ENCODE measurements around the gene KCND3. TPM values are rescaled to one million over a fixed set of nuclear protein-coding genes. Genes with fewer than 3 reads are reported as not detected.

Gene KCND3
- total and polyA plus RNA-seq, 4 donors = 1.0 to 27.1 (median 6.1) TPM

DNA sequence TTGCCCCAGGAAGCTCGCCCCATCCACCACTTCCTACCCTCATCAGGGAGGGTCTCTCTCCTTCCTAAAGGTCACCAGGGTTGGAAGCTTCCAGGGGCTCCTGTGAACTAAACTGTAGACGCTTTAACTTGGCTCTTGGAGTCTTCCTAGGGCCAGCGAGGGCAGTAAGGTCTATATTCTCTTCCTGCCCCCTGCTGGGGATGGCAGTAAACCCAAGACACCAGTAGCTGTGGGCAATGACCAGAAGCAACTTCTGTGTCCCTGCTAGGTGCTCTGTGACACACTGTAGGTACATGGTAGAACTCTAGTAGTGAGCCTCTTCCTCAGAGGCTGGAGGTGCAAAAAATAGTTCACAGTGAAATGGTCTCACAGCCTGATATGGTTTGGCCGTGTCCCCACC lies 30.0 kb downstream of the KCND3 start:
- no peak overlapping the region for H3K9ac ChIP-seq (ENCODE audit: low read depth in 1 of 2, low read length in 2 of 2)
- H3K9me3 ChIP-seq (ENCODE audit: control insufficient read depth in 4 of 4, low read length in 3 of 4) = no peaks in the 10 kb centered on the region
- H3K4me1 ChIP-seq (ENCODE audit: control insufficient read depth in 4 of 4, insufficient read depth in 4 of 4, low read length in 3 of 4) = no peaks in the 10 kb centered on the region
- H3K27me3 ChIP-seq (ENCODE audit: control insufficient read depth in 4 of 4, insufficient read depth in 4 of 4, low read length in 3 of 4) = no peaks in the 10 kb centered on the region
- H3K27ac ChIP-seq (ENCODE audit: low read depth in 1 of 2, low read length in 2 of 2) = no peak overlapping the region
- TF ChIP-seq, protein P1, sequence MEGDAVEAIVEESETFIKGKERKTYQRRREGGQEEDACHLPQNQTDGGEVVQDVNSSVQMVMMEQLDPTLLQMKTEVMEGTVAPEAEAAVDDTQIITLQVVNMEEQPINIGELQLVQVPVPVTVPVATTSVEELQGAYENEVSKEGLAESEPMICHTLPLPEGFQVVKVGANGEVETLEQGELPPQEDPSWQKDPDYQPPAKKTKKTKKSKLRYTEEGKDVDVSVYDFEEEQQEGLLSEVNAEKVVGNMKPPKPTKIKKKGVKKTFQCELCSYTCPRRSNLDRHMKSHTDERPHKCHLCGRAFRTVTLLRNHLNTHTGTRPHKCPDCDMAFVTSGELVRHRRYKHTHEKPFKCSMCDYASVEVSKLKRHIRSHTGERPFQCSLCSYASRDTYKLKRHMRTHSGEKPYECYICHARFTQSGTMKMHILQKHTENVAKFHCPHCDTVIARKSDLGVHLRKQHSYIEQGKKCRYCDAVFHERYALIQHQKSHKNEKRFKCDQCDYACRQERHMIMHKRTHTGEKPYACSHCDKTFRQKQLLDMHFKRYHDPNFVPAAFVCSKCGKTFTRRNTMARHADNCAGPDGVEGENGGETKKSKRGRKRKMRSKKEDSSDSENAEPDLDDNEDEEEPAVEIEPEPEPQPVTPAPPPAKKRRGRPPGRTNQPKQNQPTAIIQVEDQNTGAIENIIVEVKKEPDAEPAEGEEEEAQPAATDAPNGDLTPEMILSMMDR (IDR thresholded peaks at IDR 0.05; ENCODE audit: low read depth, low read length, missing input control) = no peak
- peak; percentile 25 to 65 for TF ChIP-seq RAD21 (IDR thresholded peaks at IDR 0.05)
- no peak for TF ChIP-seq NR2F2 (IDR thresholded peaks at IDR 0.05)
- no peak for DNase-seq (ENCODE audit: low spot score)
- no peaks in the 10 kb centered on the region for H3K36me3 ChIP-seq (ENCODE audit: control insufficient read depth in 4 of 4, insufficient read depth in 3 of 4, low read depth in 1 of 4, low read length in 3 of 4)
- no peak overlapping the region for H3K4me3 ChIP-seq (ENCODE audit: low read depth in 1 of 3, low read length in 3 of 3)
- 82% methylated on average over 4 of the region's 4 CpGs for WGBS

DNA sequence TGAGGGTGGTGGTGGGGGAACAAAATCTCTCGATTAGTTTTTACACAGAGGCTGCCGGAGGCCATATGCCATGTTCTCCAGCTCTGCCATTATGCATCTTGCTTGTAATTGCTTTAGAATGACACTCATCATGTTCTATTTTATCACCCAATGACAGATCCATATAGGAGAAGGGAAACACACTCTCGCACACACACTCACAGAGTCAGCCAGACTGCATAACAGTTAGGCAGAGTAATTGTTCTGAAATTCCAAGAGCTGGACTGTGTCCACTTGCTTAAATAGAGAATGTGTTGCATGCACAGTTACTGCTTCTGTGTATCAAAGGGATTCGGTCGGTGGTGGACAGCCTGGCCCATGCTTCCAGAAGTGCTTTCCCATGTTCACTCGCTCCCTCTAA lies 30.6 kb downstream of the KCND3 start:
- no peak overlapping the region for H3K27ac ChIP-seq (ENCODE audit: low read depth in 1 of 2, low read length in 2 of 2)
- WGBS = 90% methylated on average over 6 of the region's 6 CpGs
- DNase-seq (ENCODE audit: low spot score) = no peak
- no peaks in the 10 kb centered on the region for H3K36me3 ChIP-seq (ENCODE audit: control insufficient read depth in 4 of 4, insufficient read depth in 3 of 4, low read depth in 1 of 4, low read length in 3 of 4)
- TF ChIP-seq HNF4A (conservative IDR thresholded peaks at IDR 0.05) (no peak), NR2F2 (IDR thresholded peaks at IDR 0.05) (no peak), SP1 (IDR thresholded peaks at IDR 0.05) (no peak), TAF1 (conservative IDR thresholded peaks at IDR 0.05) (no peak), RXRA (IDR thresholded peaks at IDR 0.05) (no peak), GABPA (IDR thresholded peaks at IDR 0.05 in 1 of 2, conservative IDR thresholded peaks at IDR 0.05 in 1 of 2) (no peak), ZBTB33 (IDR thresholded peaks at IDR 0.05) (no peak), FOXA2 (IDR thresholded peaks at IDR 0.05) (no peak), MAX (IDR thresholded peaks at IDR 0.05) (no peak), EGR1 (IDR thresholded peaks at IDR 0.05; ENCODE audit: low read depth in 2 of 2) (no peak), YY1 (IDR thresholded peaks at IDR 0.05) (no peak), RAD21 (IDR thresholded peaks at IDR 0.05) (no peak)
- H3K9ac ChIP-seq (ENCODE audit: low read depth in 1 of 2, low read length in 2 of 2) = no peak overlapping the region
- H3K9me3 ChIP-seq (ENCODE audit: control insufficient read depth in 4 of 4, low read length in 3 of 4) = no peaks in the 10 kb centered on the region
- no peaks in the 10 kb centered on the region for H3K27me3 ChIP-seq (ENCODE audit: control insufficient read depth in 4 of 4, insufficient read depth in 4 of 4, low read length in 3 of 4)
- no peaks in the 10 kb centered on the region for H3K4me1 ChIP-seq (ENCODE audit: control insufficient read depth in 4 of 4, insufficient read depth in 4 of 4, low read length in 3 of 4)
- H3K4me3 ChIP-seq (ENCODE audit: low read depth in 1 of 3, low read length in 3 of 3) = no peak overlapping the region

DNA sequence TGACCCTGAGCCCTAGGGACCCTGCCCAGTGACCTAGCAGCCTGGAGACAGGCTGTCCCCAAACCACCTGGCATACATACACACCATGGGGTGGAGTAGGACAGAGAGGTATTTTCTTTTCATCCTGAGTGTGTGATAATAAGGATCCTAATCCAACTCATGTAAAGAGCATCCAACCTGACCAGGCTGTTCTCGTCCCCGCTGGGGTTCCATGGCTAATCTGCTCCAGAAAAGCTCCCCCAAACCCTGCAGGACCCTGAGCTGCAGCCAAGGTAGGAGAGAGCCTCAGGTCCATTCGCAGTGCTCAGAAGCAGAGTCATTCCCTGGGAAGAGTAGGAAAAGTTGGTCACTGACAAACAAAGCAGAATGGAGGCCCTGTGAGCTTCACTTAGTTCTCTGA lies 31.4 kb downstream of the KCND3 start:
- Histone ChIP-seq H3K4me1 (ENCODE audit: control insufficient read depth in 4 of 4, insufficient read depth in 4 of 4, low read length in 3 of 4) (no peaks in the 10 kb centered on the region), H3K9me3 (ENCODE audit: control insufficient read depth in 4 of 4, low read length in 3 of 4) (no peaks in the 10 kb centered on the region), H3K36me3 (ENCODE audit: control insufficient read depth in 4 of 4, insufficient read depth in 3 of 4, low read depth in 1 of 4, low read length in 3 of 4) (no peaks in the 10 kb centered on the region), H3K27me3 (ENCODE audit: control insufficient read depth in 4 of 4, insufficient read depth in 4 of 4, low read length in 3 of 4) (no peaks in the 10 kb centered on the region), H3K4me3 (ENCODE audit: low read depth in 1 of 3, low read length in 3 of 3) (no peak overlapping the region), H3K27ac (ENCODE audit: low read depth in 1 of 2, low read length in 2 of 2) (no peak overlapping the region), H3K9ac (ENCODE audit: low read depth in 1 of 2, low read length in 2 of 2) (no peak overlapping the region)
- 94% methylated on average over 3 of the region's 3 CpGs for WGBS
- DNase-seq (ENCODE audit: low spot score) = no peak
- no peak for TF ChIP-seq RAD21 (IDR thresholded peaks at IDR 0.05)
- TF ChIP-seq FOXA2 (IDR thresholded peaks at IDR 0.05) = no peak
- no peak for TF ChIP-seq FOXA1 (IDR thresholded peaks at IDR 0.05)
- TF ChIP-seq, protein P2, sequence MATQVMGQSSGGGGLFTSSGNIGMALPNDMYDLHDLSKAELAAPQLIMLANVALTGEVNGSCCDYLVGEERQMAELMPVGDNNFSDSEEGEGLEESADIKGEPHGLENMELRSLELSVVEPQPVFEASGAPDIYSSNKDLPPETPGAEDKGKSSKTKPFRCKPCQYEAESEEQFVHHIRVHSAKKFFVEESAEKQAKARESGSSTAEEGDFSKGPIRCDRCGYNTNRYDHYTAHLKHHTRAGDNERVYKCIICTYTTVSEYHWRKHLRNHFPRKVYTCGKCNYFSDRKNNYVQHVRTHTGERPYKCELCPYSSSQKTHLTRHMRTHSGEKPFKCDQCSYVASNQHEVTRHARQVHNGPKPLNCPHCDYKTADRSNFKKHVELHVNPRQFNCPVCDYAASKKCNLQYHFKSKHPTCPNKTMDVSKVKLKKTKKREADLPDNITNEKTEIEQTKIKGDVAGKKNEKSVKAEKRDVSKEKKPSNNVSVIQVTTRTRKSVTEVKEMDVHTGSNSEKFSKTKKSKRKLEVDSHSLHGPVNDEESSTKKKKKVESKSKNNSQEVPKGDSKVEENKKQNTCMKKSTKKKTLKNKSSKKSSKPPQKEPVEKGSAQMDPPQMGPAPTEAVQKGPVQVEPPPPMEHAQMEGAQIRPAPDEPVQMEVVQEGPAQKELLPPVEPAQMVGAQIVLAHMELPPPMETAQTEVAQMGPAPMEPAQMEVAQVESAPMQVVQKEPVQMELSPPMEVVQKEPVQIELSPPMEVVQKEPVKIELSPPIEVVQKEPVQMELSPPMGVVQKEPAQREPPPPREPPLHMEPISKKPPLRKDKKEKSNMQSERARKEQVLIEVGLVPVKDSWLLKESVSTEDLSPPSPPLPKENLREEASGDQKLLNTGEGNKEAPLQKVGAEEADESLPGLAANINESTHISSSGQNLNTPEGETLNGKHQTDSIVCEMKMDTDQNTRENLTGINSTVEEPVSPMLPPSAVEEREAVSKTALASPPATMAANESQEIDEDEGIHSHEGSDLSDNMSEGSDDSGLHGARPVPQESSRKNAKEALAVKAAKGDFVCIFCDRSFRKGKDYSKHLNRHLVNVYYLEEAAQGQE (IDR thresholded peaks at IDR 0.05) = no peak
- TF ChIP-seq YY1 (IDR thresholded peaks at IDR 0.05) = no peak
- TF ChIP-seq NR2F2 (IDR thresholded peaks at IDR 0.05) = no peak
- TF ChIP-seq, protein P1 (IDR thresholded peaks at IDR 0.05; ENCODE audit: low read depth, low read length, missing input control) = no peak
- TF ChIP-seq ZBTB33 (IDR thresholded peaks at IDR 0.05) = no peak
- no peak for TF ChIP-seq JUND (IDR thresholded peaks at IDR 0.05)
- TF ChIP-seq HNF4A (conservative IDR thresholded peaks at IDR 0.05) = no peak
- no peak for TF ChIP-seq RXRA (IDR thresholded peaks at IDR 0.05)
